ENCODE results near the gene PLXNA2.

Gene PLXNA2

DNA sequence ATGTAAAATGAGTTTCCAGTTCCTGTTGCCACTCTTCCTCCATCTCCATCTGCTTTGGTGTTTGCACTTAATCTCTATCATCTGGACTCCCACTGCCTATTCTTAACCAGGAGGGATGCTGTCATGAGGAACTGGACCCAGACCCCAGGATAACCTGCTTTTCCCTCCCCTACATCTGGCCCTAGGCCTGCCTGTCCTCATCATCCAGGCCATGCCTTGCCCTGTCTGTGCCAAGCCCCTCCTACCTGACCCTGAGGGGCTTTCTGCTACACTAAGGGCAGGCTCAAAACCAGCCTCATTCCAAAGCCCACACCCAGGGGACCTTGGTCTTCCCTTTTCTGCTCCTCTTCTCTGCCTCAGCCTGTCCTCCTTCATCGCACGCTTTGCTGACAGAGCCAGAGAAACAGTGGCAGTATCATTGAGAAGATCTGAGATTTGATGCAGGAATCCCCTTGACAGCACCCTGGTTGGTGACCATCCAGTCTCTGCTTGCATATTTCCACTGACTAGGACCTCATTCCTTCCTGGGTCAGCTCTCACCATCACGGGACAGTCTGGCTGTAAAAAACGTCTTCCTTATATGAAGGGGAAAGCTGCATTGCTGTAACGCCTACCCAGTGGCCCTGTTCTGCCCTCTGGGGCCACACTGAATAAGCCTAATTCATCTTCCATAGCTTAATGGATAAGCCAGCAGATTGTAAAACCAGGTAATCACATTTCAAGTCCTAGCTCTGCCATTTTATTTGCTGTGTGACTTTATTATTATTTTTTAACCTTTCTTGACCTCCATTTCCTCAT is 38.8 kb downstream of the PLXNA2 start:
- DNase-seq (ENCODE audit: low read depth) = no peak
- no peak overlapping the region for H3K4me3 ChIP-seq (replicated peaks; ENCODE audit: low read depth, low read length)
- TF ChIP-seq, protein P1, sequence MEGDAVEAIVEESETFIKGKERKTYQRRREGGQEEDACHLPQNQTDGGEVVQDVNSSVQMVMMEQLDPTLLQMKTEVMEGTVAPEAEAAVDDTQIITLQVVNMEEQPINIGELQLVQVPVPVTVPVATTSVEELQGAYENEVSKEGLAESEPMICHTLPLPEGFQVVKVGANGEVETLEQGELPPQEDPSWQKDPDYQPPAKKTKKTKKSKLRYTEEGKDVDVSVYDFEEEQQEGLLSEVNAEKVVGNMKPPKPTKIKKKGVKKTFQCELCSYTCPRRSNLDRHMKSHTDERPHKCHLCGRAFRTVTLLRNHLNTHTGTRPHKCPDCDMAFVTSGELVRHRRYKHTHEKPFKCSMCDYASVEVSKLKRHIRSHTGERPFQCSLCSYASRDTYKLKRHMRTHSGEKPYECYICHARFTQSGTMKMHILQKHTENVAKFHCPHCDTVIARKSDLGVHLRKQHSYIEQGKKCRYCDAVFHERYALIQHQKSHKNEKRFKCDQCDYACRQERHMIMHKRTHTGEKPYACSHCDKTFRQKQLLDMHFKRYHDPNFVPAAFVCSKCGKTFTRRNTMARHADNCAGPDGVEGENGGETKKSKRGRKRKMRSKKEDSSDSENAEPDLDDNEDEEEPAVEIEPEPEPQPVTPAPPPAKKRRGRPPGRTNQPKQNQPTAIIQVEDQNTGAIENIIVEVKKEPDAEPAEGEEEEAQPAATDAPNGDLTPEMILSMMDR (IDR thresholded peaks at IDR 0.05; ENCODE audit: low read length, missing control alignments) = no peak

DNA sequence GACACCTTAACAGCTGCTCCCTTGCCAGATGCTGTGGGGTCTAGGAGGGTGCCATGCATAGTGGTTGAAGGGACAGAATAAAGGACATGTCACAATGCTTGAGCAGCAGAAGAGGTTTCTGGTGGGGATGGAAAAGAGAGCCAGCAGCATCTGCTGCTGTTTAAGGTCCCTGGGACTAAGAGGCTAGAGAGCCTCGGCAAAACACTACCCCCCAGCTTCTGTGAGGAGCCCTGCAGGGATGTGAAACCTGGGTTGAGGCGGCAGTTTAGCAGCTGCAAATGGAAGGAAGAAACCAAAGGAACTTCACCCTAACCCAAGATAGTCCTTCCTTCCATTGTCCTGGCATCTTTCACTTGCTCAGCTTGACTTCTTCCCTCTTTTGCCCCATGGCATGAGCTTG is 39.4 kb downstream of the PLXNA2 start:
- TF ChIP-seq, protein P1 (IDR thresholded peaks at IDR 0.05; ENCODE audit: low read length, missing control alignments) = no peak
- no peak overlapping the region for H3K4me3 ChIP-seq (replicated peaks; ENCODE audit: low read depth, low read length)
- no peak for DNase-seq (ENCODE audit: low read depth)

DNA sequence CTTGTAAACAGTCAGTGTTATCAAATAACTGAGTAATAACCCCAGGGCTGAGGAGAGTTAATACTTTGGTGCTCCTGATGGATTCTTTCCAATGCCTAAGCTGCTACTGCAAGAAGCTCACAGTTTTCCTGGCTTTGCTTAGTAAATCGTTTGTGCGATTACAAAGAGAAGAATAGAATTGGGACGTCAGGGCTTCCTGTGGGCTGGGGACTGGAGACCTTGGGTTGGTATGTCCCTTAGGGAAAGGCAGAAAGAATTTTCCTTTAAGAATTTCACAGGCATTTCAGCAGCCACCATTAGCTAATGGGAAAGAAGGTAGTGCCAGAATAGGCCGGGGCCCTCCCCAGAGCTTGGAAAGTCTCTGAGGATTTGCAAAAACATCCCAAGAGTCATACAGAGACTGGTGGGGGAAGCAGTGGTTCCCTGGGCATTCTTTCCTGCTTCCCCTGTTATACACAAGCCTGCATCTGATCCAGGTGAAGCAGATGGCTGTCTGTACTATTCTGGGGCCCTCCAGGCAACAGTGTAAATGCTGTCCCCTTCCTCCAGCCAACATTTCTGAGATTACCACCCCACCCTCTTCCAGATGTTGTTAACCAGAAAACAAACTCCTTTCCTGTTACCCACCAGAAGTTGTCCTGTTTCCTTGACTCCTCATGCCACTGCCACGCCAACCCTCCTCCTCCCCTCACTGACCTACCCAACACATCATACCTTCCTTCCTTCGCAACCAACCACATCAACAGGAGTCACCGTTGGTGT is 40.2 kb downstream of the PLXNA2 start:
- H3K4me3 ChIP-seq (replicated peaks; ENCODE audit: low read depth, low read length) = no peak overlapping the region
- TF ChIP-seq, protein P1 (IDR thresholded peaks at IDR 0.05; ENCODE audit: low read length, missing control alignments) = no peak
- peak; percentile 92 for DNase-seq (ENCODE audit: low read depth)

DNA sequence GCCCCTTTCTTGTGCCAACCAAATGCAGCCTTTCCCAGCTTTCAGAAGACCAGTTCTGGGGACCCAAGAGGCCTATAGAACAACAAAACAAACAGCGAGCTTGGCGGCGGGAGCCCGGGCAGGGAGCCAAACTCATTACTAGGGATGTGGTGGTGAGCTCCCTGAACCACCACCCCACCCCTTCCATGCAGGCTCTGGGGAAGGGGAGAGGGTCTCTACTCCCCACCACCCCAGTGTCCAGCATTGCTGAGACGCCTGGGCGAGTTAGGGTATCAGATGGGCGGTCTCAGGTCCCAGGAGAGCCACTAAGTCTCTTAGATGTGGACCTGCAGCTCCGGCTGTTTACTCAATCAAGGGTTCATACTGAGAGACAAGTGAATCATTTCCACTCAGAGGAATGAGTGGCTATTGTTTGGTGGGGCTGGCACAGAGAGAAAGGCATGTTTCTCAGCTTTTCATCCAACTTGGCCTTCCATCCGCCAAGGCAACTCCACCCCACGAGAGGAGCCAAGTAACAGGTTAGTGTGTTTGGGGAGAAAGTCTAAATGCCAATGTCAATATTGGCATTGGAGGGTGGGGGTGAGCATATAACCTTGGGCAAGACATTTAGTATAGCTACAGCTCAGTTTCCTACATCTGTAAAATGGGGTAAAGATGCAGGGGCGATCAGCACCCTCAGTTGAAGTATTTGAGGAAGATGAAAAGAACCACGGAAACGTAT is 40.9 kb downstream of the PLXNA2 start:
- TF ChIP-seq, protein P1 (IDR thresholded peaks at IDR 0.05; ENCODE audit: low read length, missing control alignments) = no peak
- DNase-seq (ENCODE audit: low read depth) = peak; percentile 89
- no peak overlapping the region for H3K4me3 ChIP-seq (replicated peaks; ENCODE audit: low read depth, low read length)

DNA sequence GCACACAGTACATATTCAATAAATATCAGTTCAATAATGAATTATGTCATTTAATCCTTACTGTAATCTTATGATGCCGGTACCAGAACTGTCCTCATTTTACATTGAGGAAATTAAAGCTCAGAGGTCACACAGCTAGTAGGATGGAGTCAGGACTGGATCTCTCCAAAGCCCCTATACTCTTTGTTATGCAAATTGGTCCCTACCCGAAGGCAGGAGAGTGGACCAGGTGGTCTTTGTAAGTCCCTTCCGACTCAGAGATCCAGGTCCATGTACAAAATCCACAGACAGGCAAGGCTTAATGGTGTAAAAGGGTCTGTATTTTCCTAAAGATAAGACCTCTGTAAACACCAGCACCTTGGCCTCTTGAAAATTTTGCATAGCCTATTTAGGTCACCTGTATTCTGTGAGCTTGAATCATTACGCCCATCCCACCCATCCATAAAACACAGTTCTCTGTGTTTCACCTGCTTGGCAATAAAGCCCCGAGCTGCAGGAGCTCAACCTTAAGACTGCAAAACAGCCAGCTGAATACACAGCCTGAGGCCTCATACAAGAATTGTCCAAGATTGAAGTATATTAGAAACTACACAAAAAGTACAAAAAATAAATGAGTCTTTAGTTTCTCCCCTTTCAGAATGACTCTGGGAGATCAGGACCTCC is 41.7 kb downstream of the PLXNA2 start:
- H3K4me3 ChIP-seq (replicated peaks; ENCODE audit: low read depth, low read length) = no peak overlapping the region
- no peak for DNase-seq (ENCODE audit: low read depth)
- TF ChIP-seq, protein P1 (IDR thresholded peaks at IDR 0.05; ENCODE audit: low read length, missing control alignments) = no peak

DNA sequence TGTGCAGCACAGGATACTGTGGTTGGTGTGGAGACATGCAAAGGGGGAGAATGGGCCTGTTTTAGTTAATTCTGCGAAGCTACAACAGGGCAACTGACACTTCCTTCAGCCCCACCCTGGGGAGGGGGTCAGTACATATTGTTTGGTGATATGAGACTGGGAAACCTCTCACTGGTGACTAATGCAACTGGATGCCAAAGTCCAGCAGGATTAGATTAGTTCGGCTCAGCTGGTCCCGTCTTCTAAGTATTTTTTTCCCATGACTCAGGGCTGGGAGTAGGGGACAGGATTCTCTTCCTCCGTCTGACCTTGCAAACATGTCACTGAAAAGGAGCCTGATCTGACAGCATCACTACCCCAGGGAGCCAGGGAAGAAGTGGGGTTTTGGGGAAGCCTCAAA is 43.0 kb downstream of the PLXNA2 start:
- no peak overlapping the region for H3K4me3 ChIP-seq (replicated peaks; ENCODE audit: low read depth, low read length)
- peak; percentile 94 for DNase-seq (ENCODE audit: low read depth)
- TF ChIP-seq, protein P1 (IDR thresholded peaks at IDR 0.05; ENCODE audit: low read length, missing control alignments) = no peak
